NOMO-1 treated with DMSO at 0.1 percent for 48 hours (cell line): ENCODE measurements around the gene HOOK1.
"Not testable (repeated sequence)": the region's sequence is repeated elsewhere in the genome, so short reads cannot be mapped to it uniquely, and the experiment has no call there.

Experiments
- DNase-seq: peaks from one replicate; lab custom pipeline; 2025; ENCODE audit not compliant: unreplicated experiment; lab: John Stamatoyannopoulos, UW

The HOOK1 gene

GRCh38 chr1:59819566-59820438 lies 5.1 kb downstream of the HOOK1 start:
- DNase-seq = no peak

GRCh38 chr1:59827055-59827643 lies 12.4 kb downstream of the HOOK1 start:
- no peak for DNase-seq

GRCh38 chr1:59828160-59828559 lies 13.4 kb downstream of the HOOK1 start:
- no peak for DNase-seq

GRCh38 chr1:59831529-59831928 lies 16.8 kb downstream of the HOOK1 start:
- DNase-seq = no peak

GRCh38 chr1:59833022-59833421 lies 18.3 kb downstream of the HOOK1 start:
- DNase-seq = no peak

- no peak for DNase-seq
Observed at GRCh38 chr1:59833991-59834390, 19.2 kb downstream of the HOOK1 start.

GRCh38 chr1:59837857-59838256 lies 23.1 kb downstream of the HOOK1 start:
- not testable (repeated sequence) for DNase-seq

GRCh38 chr1:59845091-59845490 lies 30.3 kb downstream of the HOOK1 start:
- no peak for DNase-seq

- no peak for DNase-seq
Observed at GRCh38 chr1:59846209-59846894, 31.6 kb downstream of the HOOK1 start.

- no peak for DNase-seq
Observed at GRCh38 chr1:59846895-59847282, 32.1 kb downstream of the HOOK1 start.

- DNase-seq = no peak
Observed at GRCh38 chr1:59852117-59852516, 37.4 kb downstream of the HOOK1 start.

- DNase-seq = not testable (repeated sequence)
Observed at GRCh38 chr1:59855297-59855696, 40.5 kb downstream of the HOOK1 start.

- DNase-seq = no peak
Observed at GRCh38 chr1:59856725-59857338, 42.1 kb downstream of the HOOK1 start.

GRCh38 chr1:59857679-59858354 lies 43.1 kb downstream of the HOOK1 start:
- DNase-seq = no peak

- DNase-seq = no peak
Observed at GRCh38 chr1:59866462-59866861, 51.7 kb downstream of the HOOK1 start.

GRCh38 chr1:59871746-59872145 lies 57.0 kb downstream of the HOOK1 start:
- DNase-seq = no peak

- no peak for DNase-seq
Observed at GRCh38 chr1:59877108-59877682, 62.4 kb downstream of the HOOK1 start.

- no peak for DNase-seq
Observed at GRCh38 chr1:59878370-59878769, 63.6 kb downstream of the HOOK1 start.

- no peak for DNase-seq
Observed at GRCh38 chr1:59879574-59879973, 64.8 kb downstream of the HOOK1 start.

- no peak for DNase-seq
Observed at GRCh38 chr1:59879996-59880505, 65.3 kb downstream of the HOOK1 start.
